Activated CD4-positive, CD25-positive, alpha-beta regulatory T cell (primary cell): ENCODE data around the gene PCDHGB3.
"Not testable (repeated sequence)": the region's sequence is repeated elsewhere in the genome, so short reads cannot be mapped to it uniquely, and the experiment has no call there.

Source experiments
- DNase-seq, 4 experiments: peaks; one replicate each; lab custom pipeline; 2025; lab: John Stamatoyannopoulos, UW

Gene PCDHGB3

DNA sequence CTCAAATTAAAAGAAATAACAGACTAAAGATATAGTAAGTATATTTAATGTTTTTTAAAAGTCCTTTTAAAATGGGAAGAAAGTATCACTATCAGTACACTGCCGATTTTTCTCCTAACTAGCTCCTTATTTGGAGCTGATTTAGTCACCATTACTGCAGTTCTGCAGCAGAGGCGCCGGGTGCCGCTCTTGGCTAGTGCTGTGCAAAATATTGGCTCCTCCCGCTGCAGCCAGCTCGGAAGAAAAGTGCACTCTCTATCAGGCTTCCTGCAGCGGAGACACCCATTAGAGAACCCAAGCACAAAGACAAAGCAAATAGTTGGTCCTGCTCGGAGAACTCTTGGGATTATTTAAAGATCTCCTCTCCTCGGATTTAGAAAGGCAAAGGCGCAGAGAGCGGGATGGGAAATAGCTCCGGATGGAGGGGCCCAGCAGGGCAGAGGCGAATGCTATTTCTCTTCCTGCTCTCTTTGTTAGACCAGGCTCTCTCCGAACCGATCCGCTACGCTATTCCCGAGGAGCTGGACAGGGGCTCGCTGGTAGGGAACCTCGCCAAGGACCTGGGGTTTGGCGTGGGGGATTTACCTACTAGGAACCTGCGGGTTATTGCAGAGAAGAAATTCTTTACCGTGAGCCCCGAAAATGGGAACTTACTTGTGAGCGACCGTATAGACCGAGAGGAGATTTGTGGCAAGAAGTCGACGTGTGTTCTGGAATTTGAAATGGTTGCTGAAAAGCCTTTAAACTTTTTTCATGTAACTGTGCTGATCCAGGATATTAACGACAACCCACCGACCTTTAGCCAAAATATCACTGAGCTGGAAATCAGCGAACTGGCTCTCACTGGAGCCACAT lies at the start of gene PCDHGB3:
Gene PCDHGB3, plus strand, starts transcription at position 249 of the 855 bp plus-strand sequence. Its CDS starts 153 bp downstream, at position 402.
- DNase-seq, result no peak

DNA sequence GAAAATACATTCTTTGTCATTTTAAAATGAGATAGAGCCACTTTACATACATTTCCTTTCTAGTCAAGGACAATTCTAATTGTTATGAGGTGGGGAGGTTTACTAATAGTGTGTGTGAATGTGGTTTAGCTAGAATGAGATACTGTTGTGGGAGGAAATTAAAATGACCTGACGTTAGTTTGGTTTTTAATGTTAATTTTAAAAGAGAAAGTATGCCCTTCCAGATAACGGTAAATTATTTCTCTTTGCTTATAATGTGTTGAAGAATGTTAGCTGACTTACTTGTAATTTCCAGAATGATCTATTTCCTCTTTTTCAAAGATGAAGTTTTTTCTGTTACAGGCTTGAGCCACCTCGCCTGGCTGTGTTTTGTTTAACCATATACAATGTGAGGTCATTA lies 47.8 kb upstream of the PCDHGB3 start:
- DNase-seq, result no peak

- DNase-seq, result peak; percentile 9 to 45 (median 33)
Observed at GRCh38 chr5:141326088-141326854, 43.8 kb upstream of the PCDHGB3 start.

- DNase-seq, result no peak
Observed at GRCh38 chr5:141328231-141328630, 41.8 kb upstream of the PCDHGB3 start.

GRCh38 chr5:141330299-141331080 lies 39.6 kb upstream of the PCDHGB3 start, which contains the start of gene PCDHGA1:
PCDHGA1 (plus strand) TSS chr5:141330514.
- DNase-seq, result no peak

- DNase-seq, result not testable (repeated sequence)
Observed at GRCh38 chr5:141332571-141332970, 37.5 kb upstream of the PCDHGB3 start.

- no peak for DNase-seq
Observed at GRCh38 chr5:141338538-141339306, 31.3 kb upstream of the PCDHGB3 start, which contains the start of gene PCDHGA2. PCDHGA2 (plus strand) TSS chr5:141338760.

GRCh38 chr5:141340781-141341354 lies 29.2 kb upstream of the PCDHGB3 start:
- not testable (repeated sequence) for DNase-seq

GRCh38 chr5:141342773-141343172 lies 27.3 kb upstream of the PCDHGB3 start:
- no peak for DNase-seq

- DNase-seq, result no peak
Observed at GRCh38 chr5:141343242-141343952, 26.6 kb upstream of the PCDHGB3 start, which contains the start of gene PCDHGA3. PCDHGA3 (plus strand) TSS chr5:141343829; CDS start chr5:141344034, 205 bp downstream.

GRCh38 chr5:141343953-141344463 lies 26.0 kb upstream of the PCDHGB3 start:
- DNase-seq, result no peak

DNA sequence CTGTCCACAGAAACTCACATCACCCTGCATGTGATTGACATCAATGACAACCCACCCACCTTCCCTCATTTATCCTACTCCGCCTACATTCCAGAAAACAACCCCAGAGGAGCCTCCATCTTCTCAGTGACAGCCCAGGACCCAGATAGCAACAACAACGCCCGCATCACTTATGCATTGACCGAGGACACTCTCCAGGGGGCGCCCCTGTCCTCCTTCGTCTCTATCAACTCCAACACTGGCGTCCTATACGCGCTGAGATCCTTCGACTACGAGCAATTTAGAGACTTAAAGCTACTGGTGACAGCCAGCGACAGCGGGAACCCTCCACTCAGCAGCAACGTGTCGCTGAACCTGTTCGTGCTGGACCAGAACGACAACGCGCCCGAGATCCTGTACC lies 24.7 kb upstream of the PCDHGB3 start:
- no peak for DNase-seq

DNA sequence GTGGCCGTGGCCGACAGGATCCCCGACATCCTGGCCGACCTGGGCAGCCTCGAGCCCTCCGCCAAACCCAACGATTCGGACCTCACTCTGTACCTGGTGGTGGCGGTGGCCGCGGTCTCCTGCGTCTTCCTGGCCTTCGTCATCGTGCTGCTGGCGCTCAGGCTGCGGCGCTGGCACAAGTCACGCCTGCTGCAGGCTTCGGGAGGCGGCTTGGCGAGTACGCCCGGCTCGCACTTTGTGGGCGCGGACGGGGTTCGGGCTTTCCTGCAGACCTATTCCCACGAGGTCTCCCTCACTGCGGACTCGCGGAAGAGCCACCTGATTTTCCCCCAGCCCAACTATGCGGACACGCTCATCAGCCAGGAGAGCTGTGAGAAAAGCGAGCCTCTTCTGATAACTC lies 24.0 kb upstream of the PCDHGB3 start:
- DNase-seq, result not testable (repeated sequence)

- no peak for DNase-seq
Observed at GRCh38 chr5:141349917-141350619, 20.0 kb upstream of the PCDHGB3 start, which contains the start of gene PCDHGB1. PCDHGB1 (plus strand) TSS chr5:141350099; CDS start chr5:141350261, 162 bp downstream.

DNA sequence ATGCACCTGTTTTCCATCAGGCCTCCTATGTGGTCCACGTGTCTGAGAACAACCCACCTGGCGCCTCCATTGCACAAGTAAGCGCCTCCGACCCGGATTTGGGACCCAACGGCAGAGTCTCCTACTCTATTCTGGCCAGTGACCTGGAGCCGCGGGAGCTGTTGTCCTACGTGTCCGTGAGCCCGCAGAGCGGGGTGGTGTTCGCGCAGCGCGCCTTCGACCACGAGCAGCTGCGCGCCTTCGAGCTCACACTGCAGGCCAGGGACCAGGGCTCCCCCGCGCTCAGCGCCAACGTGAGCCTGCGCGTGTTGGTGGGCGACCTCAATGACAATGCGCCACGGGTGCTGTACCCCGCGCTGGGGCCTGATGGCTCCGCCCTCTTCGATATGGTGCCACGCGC lies 18.5 kb upstream of the PCDHGB3 start:
- DNase-seq, result no peak

DNA sequence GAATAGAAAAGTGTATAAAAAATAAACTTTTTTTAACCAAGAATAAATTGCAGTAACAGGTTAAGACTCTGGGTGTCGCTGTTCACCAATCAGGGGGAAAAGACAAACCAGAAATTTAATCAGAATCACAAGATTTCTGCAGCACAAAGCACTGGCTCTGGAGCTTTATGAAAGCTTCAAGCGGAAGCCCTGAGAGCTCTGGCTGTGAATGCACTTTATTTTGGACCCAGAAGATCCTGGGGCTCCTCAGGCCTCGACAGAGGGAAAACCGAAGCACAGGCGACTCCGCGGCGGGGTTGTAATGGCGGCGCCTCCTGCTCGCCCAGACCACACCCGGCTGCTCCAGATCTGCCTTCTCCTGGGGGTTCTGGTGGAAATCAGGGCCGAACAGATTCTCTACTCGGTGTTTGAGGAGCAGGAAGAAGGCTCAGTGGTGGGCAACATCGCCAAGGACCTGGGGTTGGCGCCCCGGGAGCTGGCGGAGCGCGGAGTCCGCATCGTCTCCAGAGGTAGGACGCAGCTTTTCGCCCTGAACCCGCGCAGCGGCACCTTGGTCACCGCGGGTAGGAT lies 15.1 kb upstream of the PCDHGB3 start, which contains the start of gene PCDHGA4:
Gene PCDHGA4, plus strand, starts transcription at position 122 of the 570 bp plus-strand sequence. Its CDS starts 87 bp downstream, at position 209.
- no peak for DNase-seq

DNA sequence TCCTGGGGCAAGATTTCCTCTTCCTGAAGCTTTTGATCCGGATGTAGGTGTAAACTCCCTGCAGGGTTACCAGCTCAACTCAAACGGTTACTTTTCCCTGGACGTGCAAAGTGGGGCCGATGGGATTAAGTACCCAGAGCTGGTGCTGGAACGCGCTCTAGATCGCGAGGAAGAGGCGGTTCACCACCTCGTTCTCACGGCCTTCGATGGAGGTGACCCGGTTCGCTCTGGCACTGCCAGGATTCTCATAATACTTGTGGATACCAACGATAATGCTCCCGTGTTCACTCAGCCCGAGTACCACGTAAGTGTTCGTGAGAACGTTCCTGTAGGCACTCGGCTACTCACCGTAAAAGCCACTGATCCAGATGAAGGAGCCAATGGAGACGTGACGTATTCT lies 14.4 kb upstream of the PCDHGB3 start:
- no peak for DNase-seq

DNA sequence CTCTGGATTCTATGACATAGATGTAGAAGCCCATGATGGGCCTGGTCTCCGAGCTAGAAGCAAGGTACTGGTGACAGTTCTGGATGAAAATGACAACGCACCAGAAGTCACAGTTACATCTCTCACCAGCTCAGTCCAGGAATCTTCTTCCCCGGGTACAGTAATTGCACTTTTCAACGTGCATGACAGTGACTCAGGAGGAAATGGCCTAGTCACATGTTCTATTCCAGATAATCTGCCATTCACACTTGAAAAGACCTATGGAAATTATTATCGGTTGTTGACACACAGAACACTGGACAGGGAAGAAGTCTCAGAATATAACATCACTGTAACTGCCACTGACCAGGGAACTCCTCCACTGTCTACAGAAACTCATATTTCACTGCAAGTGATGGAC lies 13.9 kb upstream of the PCDHGB3 start:
- no peak for DNase-seq

- no peak for DNase-seq
Observed at GRCh38 chr5:141356950-141357349, 13.1 kb upstream of the PCDHGB3 start.
